GM12878 (cell line): ENCODE results near the gene STT3B.

Source experiments
- CTCF ChIP-seq, 3 experiments: IDR thresholded peaks in 2 of 3; conservative IDR thresholded peaks in 1 of 3; 2 replicates each; pipeline ENCODE4 v1.5.1; 2011; ENCODE audit warnings: low read depth in 3 of 3, low read length in 3 of 3, mild to moderate bottlenecking in 3 of 3, control low read depth in 2 of 3, moderate library complexity in 2 of 3, inconsistent platforms in 1 of 3, mixed read lengths in 1 of 3; ENCODE audit not compliant: control insufficient read depth in 2 of 3, insufficient read depth in 1 of 3; ENCODE audit errors: extremely low read depth in 1 of 3
- E2F4 ChIP-seq: IDR thresholded peaks from 2 replicates; pipeline ENCODE4 v1.6.1; 2012; ENCODE audit warnings: low read depth, low read length, improper control_type of control experiment
- EP300 ChIP-seq, 2 experiments: fragments of 150-350 bp in 1 of 2; IDR thresholded peaks; 2 replicates each; pipeline ENCODE4 v1.6.1; 2011 to 2012; ENCODE audit warnings: low read depth in 2 of 2, low read length in 2 of 2, borderline replicate concordance in 1 of 2, improper control_type of control experiment in 1 of 2, inconsistent platforms in 1 of 2; ENCODE audit not compliant: control insufficient read depth in 1 of 2
- ETV6 ChIP-seq, 2 experiments: fragments of 450-650 bp in 1 of 2; IDR thresholded peaks in 1 of 2; conservative IDR thresholded peaks in 1 of 2; 2 replicates each; pipeline ENCODE4 v1.6.1; 2014; ENCODE audit warnings: antibody characterized with exemption in 1 of 2, borderline replicate concordance in 1 of 2, low read depth in 1 of 2, mild to moderate bottlenecking in 1 of 2, moderate library complexity in 1 of 2
- NKRF ChIP-seq: fragments of 450-650 bp; conservative IDR thresholded peaks from 2 replicates; pipeline ENCODE4 v1.6.1; 2017; ENCODE audit warnings: mild to moderate bottlenecking, moderate library complexity
- RBBP5 ChIP-seq: fragments of 200-600 bp; sonication (generic); conservative IDR thresholded peaks from 2 replicates; pipeline ENCODE4 v1.6.1; 2016
- TAF1 ChIP-seq: IDR thresholded peaks from 2 replicates; pipeline ENCODE4 v1.6.1; 2011; ENCODE audit warnings: mild to moderate bottlenecking, low read depth, low read length, borderline replicate concordance
- TCF3 ChIP-seq: IDR thresholded peaks from 2 replicates; pipeline ENCODE4 v1.6.1; 2012; ENCODE audit warnings: low read depth, mild to moderate bottlenecking, low read length, borderline replicate concordance; ENCODE audit not compliant: insufficient read depth
- YY1 ChIP-seq: IDR thresholded peaks from 2 replicates; pipeline ENCODE4 v1.6.1; 2011; ENCODE audit warnings: low read depth, mild to moderate bottlenecking, low read length
- ZNF274 ChIP-seq: IDR thresholded peaks from one replicate; pipeline ENCODE4 v1.8.0; 2011; ENCODE audit not compliant: insufficient read length, insufficient read depth
- TF ChIP-seq, protein P1 (sequence below): IDR thresholded peaks from 2 replicates; pipeline ENCODE4 v1.6.1; 2012; ENCODE audit warnings: low read length, inconsistent platforms
- TF ChIP-seq, protein P2 (sequence below): IDR thresholded peaks from 2 replicates; pipeline ENCODE4 v1.6.1; 2011; ENCODE audit warnings: borderline replicate concordance, low read depth, mild to moderate bottlenecking, moderate library complexity, mixed read lengths, low read length; ENCODE audit not compliant: insufficient read depth; ENCODE audit errors: extremely low read length
- TF ChIP-seq, protein P3 (sequence below): fragments of 450-650 bp; IDR thresholded peaks from 2 replicates; pipeline ENCODE4 v1.6.1; 2016; ENCODE audit warnings: mild to moderate bottlenecking

DNA sequence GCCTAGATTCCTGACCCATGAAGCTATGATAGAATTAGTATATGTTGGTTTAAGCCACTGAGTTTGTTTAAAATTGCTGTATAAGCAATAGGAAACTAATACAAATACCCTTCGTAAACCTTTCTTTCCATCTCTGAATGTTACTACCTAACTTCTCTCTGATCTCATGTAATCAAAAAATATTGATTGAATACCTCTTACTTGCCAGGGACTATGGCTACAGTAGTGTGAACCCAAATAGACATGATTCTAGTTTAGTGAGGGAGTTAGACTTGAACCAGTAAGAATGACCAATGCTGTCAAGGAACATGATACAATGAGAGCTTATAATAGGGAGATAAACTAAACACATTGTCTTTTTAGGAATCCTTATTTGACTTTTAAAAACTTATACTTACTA lies 19.4 kb downstream of the STT3B start:
- TF ChIP-seq CTCF (IDR thresholded peaks at IDR 0.05 in 2 of 3, conservative IDR thresholded peaks at IDR 0.05 in 1 of 3; ENCODE audit: control insufficient read depth in 2 of 3, extremely low read depth in 1 of 3, insufficient read depth in 1 of 3, low read depth in 3 of 3, low read length in 3 of 3) (no peak), ZNF274 (no peak), EP300 (IDR thresholded peaks at IDR 0.05; ENCODE audit: borderline replicate concordance in 1 of 2, control insufficient read depth in 1 of 2, low read depth in 2 of 2, low read length in 2 of 2) (no peak), YY1 (no peak), TCF3 (no peak), ETV6 (conservative IDR thresholded peaks at IDR 0.05 in 1 of 2, IDR thresholded peaks at IDR 0.05 in 1 of 2; ENCODE audit: borderline replicate concordance in 1 of 2, low read depth in 1 of 2) (no peak), E2F4 (no peak), TAF1 (no peak), RBBP5 (no peak), NKRF (no peak)
- TF ChIP-seq, protein P1, sequence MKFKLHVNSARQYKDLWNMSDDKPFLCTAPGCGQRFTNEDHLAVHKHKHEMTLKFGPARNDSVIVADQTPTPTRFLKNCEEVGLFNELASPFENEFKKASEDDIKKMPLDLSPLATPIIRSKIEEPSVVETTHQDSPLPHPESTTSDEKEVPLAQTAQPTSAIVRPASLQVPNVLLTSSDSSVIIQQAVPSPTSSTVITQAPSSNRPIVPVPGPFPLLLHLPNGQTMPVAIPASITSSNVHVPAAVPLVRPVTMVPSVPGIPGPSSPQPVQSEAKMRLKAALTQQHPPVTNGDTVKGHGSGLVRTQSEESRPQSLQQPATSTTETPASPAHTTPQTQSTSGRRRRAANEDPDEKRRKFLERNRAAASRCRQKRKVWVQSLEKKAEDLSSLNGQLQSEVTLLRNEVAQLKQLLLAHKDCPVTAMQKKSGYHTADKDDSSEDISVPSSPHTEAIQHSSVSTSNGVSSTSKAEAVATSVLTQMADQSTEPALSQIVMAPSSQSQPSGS, result no peak
- TF ChIP-seq, protein P2, sequence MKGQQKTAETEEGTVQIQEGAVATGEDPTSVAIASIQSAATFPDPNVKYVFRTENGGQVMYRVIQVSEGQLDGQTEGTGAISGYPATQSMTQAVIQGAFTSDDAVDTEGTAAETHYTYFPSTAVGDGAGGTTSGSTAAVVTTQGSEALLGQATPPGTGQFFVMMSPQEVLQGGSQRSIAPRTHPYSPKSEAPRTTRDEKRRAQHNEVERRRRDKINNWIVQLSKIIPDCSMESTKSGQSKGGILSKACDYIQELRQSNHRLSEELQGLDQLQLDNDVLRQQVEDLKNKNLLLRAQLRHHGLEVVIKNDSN, result no peak
- TF ChIP-seq, protein P3, sequence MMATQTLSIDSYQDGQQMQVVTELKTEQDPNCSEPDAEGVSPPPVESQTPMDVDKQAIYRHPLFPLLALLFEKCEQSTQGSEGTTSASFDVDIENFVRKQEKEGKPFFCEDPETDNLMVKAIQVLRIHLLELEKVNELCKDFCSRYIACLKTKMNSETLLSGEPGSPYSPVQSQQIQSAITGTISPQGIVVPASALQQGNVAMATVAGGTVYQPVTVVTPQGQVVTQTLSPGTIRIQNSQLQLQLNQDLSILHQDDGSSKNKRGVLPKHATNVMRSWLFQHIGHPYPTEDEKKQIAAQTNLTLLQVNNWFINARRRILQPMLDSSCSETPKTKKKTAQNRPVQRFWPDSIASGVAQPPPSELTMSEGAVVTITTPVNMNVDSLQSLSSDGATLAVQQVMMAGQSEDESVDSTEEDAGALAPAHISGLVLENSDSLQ, result no peak
